Neuronal stem cell (in vitro differentiated cells): ENCODE measurements around the gene C10orf71.

Experiments used
- DNase-seq: peaks from one replicate; pipeline ENCODE4 v3.0.0-alpha.2; 2013; ENCODE audit warnings: low spot score
- H2AFZ ChIP-seq: one replicate; pipeline ENCODE4 v1.6.1; 2013; ENCODE audit warnings: mild to moderate bottlenecking, low read length, inconsistent platforms
- H2AK5ac ChIP-seq: 2 replicates; pipeline ENCODE4 v1.6.1; 2013; ENCODE audit warnings: low read depth, mild to moderate bottlenecking, inconsistent platforms, low read length, moderate library complexity, mixed read lengths
- H2BK120ac ChIP-seq: 2 replicates; pipeline ENCODE4 v1.6.1; 2013; ENCODE audit warnings: low read depth, mild to moderate bottlenecking, inconsistent platforms, low read length, moderate library complexity, mixed read lengths
- H2BK12ac ChIP-seq: one replicate; pipeline ENCODE4 v1.6.1; 2013; ENCODE audit warnings: low read length, inconsistent platforms
- H2BK15ac ChIP-seq: 2 replicates; pipeline ENCODE4 v1.6.1; 2013; ENCODE audit warnings: mild to moderate bottlenecking, low read length, inconsistent platforms, mixed read lengths
- H2BK5ac ChIP-seq: one replicate; pipeline ENCODE4 v1.6.1; 2013; ENCODE audit warnings: inconsistent platforms, mild to moderate bottlenecking, low read length, moderate library complexity
- H3K14ac ChIP-seq: one replicate; pipeline ENCODE4 v1.6.1; 2013; ENCODE audit warnings: low read length, inconsistent platforms
- H3K18ac ChIP-seq: 2 replicates; pipeline ENCODE4 v1.6.1; 2013; ENCODE audit warnings: low read length, inconsistent platforms
- H3K23ac ChIP-seq: 2 replicates; pipeline ENCODE4 v1.6.1; 2013; ENCODE audit warnings: low read depth, mild to moderate bottlenecking, mixed read lengths, low read length, inconsistent platforms; ENCODE audit not compliant: poor library complexity
- H3K27ac ChIP-seq: replicated peaks from 3 replicates; pipeline ENCODE4 v1.5.1; 2013; ENCODE audit warnings: low read length, inconsistent platforms
- H3K27me3 ChIP-seq, 3 experiments: 2 replicates each; pipeline ENCODE4 v1.6.1; 2013; ENCODE audit warnings: low read length in 3 of 3, mild to moderate bottlenecking in 2 of 3, inconsistent platforms in 1 of 3, low read depth in 1 of 3, mixed read lengths in 1 of 3, moderate library complexity in 1 of 3; ENCODE audit not compliant: control insufficient read depth in 3 of 3, insufficient read depth in 3 of 3
- H3K36me3 ChIP-seq, 2 donors: replicated peaks in 1 of 2; 2 replicates each; pipeline ENCODE4 v1.6.1; 2013; ENCODE audit warnings: low read length in 2 of 2; ENCODE audit not compliant: control insufficient read depth in 2 of 2, insufficient read depth in 2 of 2
- H3K4ac ChIP-seq: 2 replicates; pipeline ENCODE4 v1.6.1; 2013; ENCODE audit warnings: inconsistent platforms, mild to moderate bottlenecking, low read length, moderate library complexity
- H3K4me1 ChIP-seq, 2 donors: 1 replicate in 1 of 2; 2 replicates in 1 of 2; pipeline ENCODE4 v1.6.1; 2013; ENCODE audit warnings: low read length in 2 of 2, low read depth in 1 of 2; ENCODE audit not compliant: control insufficient read depth in 2 of 2, insufficient read depth in 1 of 2
- H3K4me2 ChIP-seq: one replicate; pipeline ENCODE4 v1.6.1; 2013; ENCODE audit warnings: mild to moderate bottlenecking, low read length, inconsistent platforms; ENCODE audit not compliant: insufficient read depth, poor library complexity, severe bottlenecking
- H3K4me3 ChIP-seq, 2 donors: 2 replicates each; pipeline ENCODE4 v1.5.1; 2013; ENCODE audit warnings: low read length in 2 of 2, mild to moderate bottlenecking in 2 of 2, inconsistent platforms in 1 of 2, moderate library complexity in 1 of 2
- H3K79me1 ChIP-seq: one replicate; pipeline ENCODE4 v1.6.1; 2013; ENCODE audit warnings: low read depth, mild to moderate bottlenecking, inconsistent platforms, low read length, moderate library complexity
- H3K9ac ChIP-seq: one replicate; pipeline ENCODE4 v1.6.1; 2013; ENCODE audit warnings: mild to moderate bottlenecking, low read depth, low read length, inconsistent platforms; ENCODE audit not compliant: poor library complexity
- H3K9me3 ChIP-seq, 2 donors: replicated peaks in 1 of 2; 2 replicates each; pipeline versions ENCODE3 to v1.6.1; 2013; ENCODE audit warnings: low read length in 2 of 2, mild to moderate bottlenecking in 2 of 2, inconsistent platforms in 1 of 2, low read depth in 1 of 2, mixed read lengths in 1 of 2, moderate library complexity in 1 of 2; ENCODE audit not compliant: control insufficient read depth in 2 of 2, insufficient read depth in 1 of 2
- H4K8ac ChIP-seq: one replicate; pipeline ENCODE4 v1.6.1; 2013; ENCODE audit warnings: low read depth, mild to moderate bottlenecking, inconsistent platforms, low read length, moderate library complexity
- H4K91ac ChIP-seq: one replicate; pipeline ENCODE4 v1.6.1; 2013; ENCODE audit warnings: low read length, low read depth, mild to moderate bottlenecking, inconsistent platforms; ENCODE audit not compliant: poor library complexity
- WGBS, 2 donors: extraction: QIAGEN DNeasy Blood & Tissue Kit; methylation state at CpG; one replicate each; pipeline ENCODE4 v1.1.7; 2013; ENCODE audit warnings: missing lambda C conversion rate in 2 of 2, mixed read lengths in 1 of 2; ENCODE audit not compliant: insufficient read length in 2 of 2, insufficient replicate concordance in 1 of 2; ENCODE audit errors: extremely low coverage in 2 of 2; 5-methylcytosine and 5-hydroxymethylcytosine counted together

C10orf71 gene

DNA sequence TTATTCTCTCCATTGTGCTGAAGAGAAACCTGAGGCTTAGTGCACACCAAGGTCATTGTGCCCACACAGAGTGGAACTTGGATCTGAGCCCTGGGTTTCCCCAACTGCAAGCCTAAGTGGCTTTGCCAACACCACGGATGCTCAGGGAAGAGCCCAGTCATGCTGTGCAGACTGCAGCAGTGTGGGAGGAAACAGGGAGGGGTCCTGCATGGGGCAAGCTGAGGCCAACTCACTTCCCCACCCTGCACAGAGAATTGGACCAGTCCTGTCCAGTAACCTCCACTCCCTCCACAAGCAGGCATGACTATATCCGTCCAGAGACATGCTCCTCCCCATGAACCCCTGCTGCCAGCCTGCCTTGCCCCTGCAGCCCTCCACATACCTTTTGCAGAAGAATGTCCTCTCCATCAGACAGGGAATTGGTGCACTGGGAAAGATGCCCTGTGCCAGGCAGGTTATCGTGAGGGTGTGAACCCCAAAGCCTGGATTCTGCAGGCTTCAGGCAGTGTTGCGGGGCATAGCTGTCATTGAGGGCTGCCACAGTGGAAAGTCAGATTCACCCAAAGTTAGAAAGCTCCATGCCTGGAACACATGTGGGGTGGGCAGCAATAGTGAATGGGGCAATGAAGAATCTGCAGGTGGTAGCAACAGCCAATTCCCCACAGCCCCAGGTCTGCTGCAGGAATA lies 52.0 kb downstream of the C10orf71 start:
- DNase-seq: no peak
- Histone ChIP-seq H3K4ac (no peak overlapping the region), H2AK5ac (no peak overlapping the region), H3K4me1 (no peaks in the 10 kb centered on the region), H4K8ac (no peak overlapping the region), H3K79me1 (no peaks in the 10 kb centered on the region), H3K23ac (no peak overlapping the region), H3K4me3 (no peak overlapping the region), H2BK120ac (no peak overlapping the region), H3K9me3 (no peaks in the 10 kb centered on the region), H3K27me3 (no peaks in the 10 kb centered on the region), H2BK15ac (no peak overlapping the region), H4K91ac (no peak overlapping the region), H2AFZ (no peak overlapping the region), H3K36me3 (no peaks in the 10 kb centered on the region), H3K14ac (no peak overlapping the region), H3K18ac (peak overlapping the region; percentile 20), H3K4me2 (no peak overlapping the region), H3K9ac (no peak overlapping the region), H2BK5ac (no peak overlapping the region), H3K27ac (no peak overlapping the region), H2BK12ac (no peak overlapping the region)
- no CpG with 5 or more reads among the region's 4 CpGs for WGBS, 2 donors

DNA sequence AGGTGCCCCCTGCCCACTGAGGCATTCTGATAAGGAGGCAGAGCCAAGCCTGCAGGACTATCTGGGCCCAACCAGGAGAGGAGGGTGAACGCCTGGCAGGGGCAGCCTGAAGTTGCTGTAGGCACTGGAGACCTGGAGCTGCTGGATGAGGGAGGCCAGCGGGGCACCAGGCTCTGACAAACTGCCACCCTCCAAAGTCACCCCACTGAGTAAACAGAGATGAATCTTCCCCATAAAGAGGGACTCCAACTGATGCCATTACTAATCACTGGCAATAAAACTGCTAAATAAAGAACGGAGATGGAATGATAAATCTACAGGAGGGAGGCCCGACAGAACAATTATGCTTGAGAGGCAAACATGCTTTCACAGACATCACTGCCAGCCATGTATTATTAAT lies 52.7 kb downstream of the C10orf71 start:
- no CpG with 5 or more reads among the region's 4 CpGs for WGBS, 2 donors
- no peak overlapping the region for H3K14ac ChIP-seq
- no peaks in the 10 kb centered on the region for H3K36me3 ChIP-seq
- no peak overlapping the region for H3K18ac ChIP-seq
- H3K79me1 ChIP-seq: no peaks in the 10 kb centered on the region
- no peak overlapping the region for H2BK12ac ChIP-seq
- no peak for DNase-seq
- no peaks in the 10 kb centered on the region for H3K9me3 ChIP-seq
- H3K4ac ChIP-seq: no peak overlapping the region
- H3K23ac ChIP-seq: no peak overlapping the region
- H3K4me2 ChIP-seq: no peak overlapping the region
- no peak overlapping the region for H4K8ac ChIP-seq
- H3K4me3 ChIP-seq: no peak overlapping the region
- H3K4me1 ChIP-seq: no peaks in the 10 kb centered on the region
- H2AFZ ChIP-seq: no peak overlapping the region
- no peak overlapping the region for H3K9ac ChIP-seq
- H2BK120ac ChIP-seq: no peak overlapping the region
- no peak overlapping the region for H3K27ac ChIP-seq
- H2AK5ac ChIP-seq: no peak overlapping the region
- no peak overlapping the region for H2BK15ac ChIP-seq
- H4K91ac ChIP-seq: no peak overlapping the region
- H3K27me3 ChIP-seq: no peaks in the 10 kb centered on the region
- no peak overlapping the region for H2BK5ac ChIP-seq

DNA sequence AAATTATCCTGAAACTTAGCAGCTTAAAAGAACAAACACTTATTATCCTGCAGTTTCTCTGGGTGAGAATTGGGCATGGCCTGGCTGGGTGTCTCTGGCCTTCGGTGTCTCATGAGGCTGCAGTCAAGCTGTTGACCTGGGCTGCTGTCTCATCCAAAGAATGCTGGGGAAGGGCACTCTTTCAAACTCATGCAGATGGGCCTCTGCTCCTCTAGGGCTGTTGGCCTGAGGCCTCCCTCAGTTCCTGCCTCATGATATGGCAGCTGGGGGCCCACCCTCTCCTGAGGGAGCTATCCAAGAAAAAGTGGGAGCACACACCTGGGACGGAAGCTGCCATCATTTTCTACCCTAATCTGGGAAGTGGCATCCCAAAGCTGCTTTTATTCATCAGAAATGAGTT lies 53.4 kb downstream of the C10orf71 start:
- no peak overlapping the region for H3K4ac ChIP-seq

DNA sequence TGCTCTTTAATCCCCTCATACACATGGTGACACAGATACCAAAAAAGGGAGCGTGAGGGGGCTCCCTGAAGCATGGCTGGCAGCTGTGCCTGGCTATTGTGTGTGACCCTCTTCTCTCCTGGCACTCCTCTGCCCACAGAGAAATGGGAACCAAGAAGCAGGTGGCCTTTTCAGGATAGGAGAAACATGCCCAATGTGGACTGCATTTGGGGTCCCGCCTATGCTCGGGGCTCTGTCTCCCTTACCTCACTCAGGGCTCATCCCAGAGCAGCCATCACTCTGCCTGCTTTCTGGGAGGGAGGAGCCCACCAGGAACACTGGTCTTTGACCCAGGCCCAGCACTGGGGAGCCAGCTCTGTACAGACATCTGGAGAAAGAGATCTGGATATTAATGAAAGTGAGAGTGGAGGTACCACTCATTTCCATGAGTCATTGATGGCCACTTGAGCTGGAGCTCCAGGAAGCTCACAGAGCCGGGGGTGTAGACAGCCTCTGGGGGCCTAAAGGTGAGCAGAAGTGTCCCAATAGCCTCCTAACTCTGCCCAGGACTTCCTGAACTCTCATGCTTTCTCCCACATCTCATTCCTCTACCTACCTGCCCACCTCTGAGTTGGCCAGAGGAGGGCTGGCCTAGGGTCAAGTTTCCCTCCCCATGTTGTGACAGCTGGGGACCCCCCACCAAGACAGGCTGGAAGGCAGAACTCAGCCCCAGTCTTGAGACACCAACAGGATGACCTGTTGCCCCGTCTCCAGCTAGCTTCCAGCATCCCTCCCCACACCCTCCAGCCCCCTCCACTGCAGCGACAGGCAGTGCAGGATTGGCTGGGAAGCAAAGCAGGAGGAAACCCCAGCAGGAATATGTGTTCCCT lies 54.3 kb downstream of the C10orf71 start:
- H4K8ac ChIP-seq: no peak overlapping the region
- DNase-seq: no peak
- WGBS, 2 donors: no CpG with 5 or more reads among the region's 6 CpGs
- H3K9ac ChIP-seq: no peak overlapping the region
- H3K14ac ChIP-seq: peak overlapping the region; percentile 12
- no peak overlapping the region for H2AFZ ChIP-seq
- no peak overlapping the region for H3K4me3 ChIP-seq
- no peak overlapping the region for H2BK12ac ChIP-seq
- no peak overlapping the region for H3K4ac ChIP-seq
- H2BK120ac ChIP-seq: no peak overlapping the region
- H2BK5ac ChIP-seq: no peak overlapping the region
- no peak overlapping the region for H4K91ac ChIP-seq
- no peaks in the 10 kb centered on the region for H3K27me3 ChIP-seq
- H3K27ac ChIP-seq: no peak overlapping the region
- no peaks in the 10 kb centered on the region for H3K9me3 ChIP-seq
- H3K79me1 ChIP-seq: no peaks in the 10 kb centered on the region
- H3K23ac ChIP-seq: peak overlapping the region; percentile 6
- H2AK5ac ChIP-seq: no peak overlapping the region
- no peaks in the 10 kb centered on the region for H3K4me1 ChIP-seq
- H3K36me3 ChIP-seq: no peaks in the 10 kb centered on the region
- no peak overlapping the region for H3K18ac ChIP-seq
- no peak overlapping the region for H3K4me2 ChIP-seq
- no peak overlapping the region for H2BK15ac ChIP-seq

More for the DNA sequence above, 53.4 kb downstream of the C10orf71 start:
- Histone ChIP-seq H3K4me1 (no peaks in the 10 kb centered on the region), H3K4me3 (no peak overlapping the region), H2BK120ac (no peak overlapping the region), H2AFZ (no peak overlapping the region), H3K79me1 (no peaks in the 10 kb centered on the region), H3K18ac (no peak overlapping the region), H2BK5ac (no peak overlapping the region), H3K23ac (no peak overlapping the region), H3K9ac (no peak overlapping the region), H3K4me2 (no peak overlapping the region), H3K36me3 (no peaks in the 10 kb centered on the region), H2BK15ac (no peak overlapping the region), H3K27me3 (no peaks in the 10 kb centered on the region), H4K91ac (no peak overlapping the region), H2AK5ac (no peak overlapping the region), H3K9me3 (no peaks in the 10 kb centered on the region), H3K14ac (no peak overlapping the region), H2BK12ac (no peak overlapping the region), H3K27ac (no peak overlapping the region), H4K8ac (no peak overlapping the region)
- DNase-seq: no peak
- no CpG with 5 or more reads among the region's 2 CpGs for WGBS, 2 donors
